H1 (cell line): ENCODE results near the gene APEX2. TPM values are rescaled to one million over a fixed set of nuclear protein-coding genes. Genes with fewer than 3 reads are reported as not detected.

Source experiments
- BCL11A ChIP-seq, 2 experiments: IDR thresholded peaks; one replicate each; pipeline ENCODE4 v1.6.1; 2011; ENCODE audit warnings: low read depth in 2 of 2, low read length in 2 of 2, mild to moderate bottlenecking in 2 of 2
- EGR1 ChIP-seq: IDR thresholded peaks from 2 replicates; pipeline ENCODE4 v1.6.1; 2011; ENCODE audit warnings: low read depth, low read length, borderline replicate concordance
- EP300 ChIP-seq, 2 experiments: IDR thresholded peaks; 1 replicate in 1 of 2; 2 replicates in 1 of 2; pipeline ENCODE4 v1.6.1; 2011 to 2012; ENCODE audit warnings: low read depth in 2 of 2, low read length in 2 of 2, mild to moderate bottlenecking in 2 of 2, borderline replicate concordance in 1 of 2, inconsistent platforms in 1 of 2, moderate library complexity in 1 of 2
- GTF2F1 ChIP-seq: IDR thresholded peaks from 2 replicates; pipeline ENCODE4 v1.6.1; 2012; ENCODE audit warnings: low read depth, low read length, improper control_type of control experiment, borderline replicate concordance
- JUN ChIP-seq: IDR thresholded peaks from 2 replicates; pipeline ENCODE4 v1.6.1; 2011; ENCODE audit warnings: low read depth, mild to moderate bottlenecking, improper control_type of control experiment, low read length
- POLR2AphosphoS5 ChIP-seq: IDR thresholded peaks from 2 replicates; pipeline ENCODE4 v1.6.1; 2011; ENCODE audit warnings: low read depth, low read length
- TAF1 ChIP-seq: IDR thresholded peaks from 2 replicates; pipeline ENCODE4 v1.6.1; 2011; ENCODE audit warnings: mild to moderate bottlenecking, low read depth, low read length
- polyA plus RNA-seq, 7 experiments: library from polyadenylated mRNA; depleted of rRNA in 3 of 7; stranded (reverse) in 5 of 7; unstranded in 2 of 7; fragments of >200 nt in 5 of 7; fragments of 200-250 nt in 2 of 7; gene quantifications; 1 replicate in 5 of 7; 2 replicates in 1 of 7; 4 replicates in 1 of 7; pipeline versions ENCODE4 v1.2.1 to v1.2.3, GENCODE V29; 2011 to 2013; ENCODE audit warnings: missing spikeins in 2 of 7, mixed read lengths in 2 of 7
- total RNA-seq: library from RNA; stranded (reverse); fragmentation: NEBNext Ultra II Directional; extraction: Animal tissue kit (Norgen Biotek cat#: 25700); gene quantifications from 2 replicates; pipeline ENCODE4 v1.2.1, GENCODE V29; 2021

APEX2 gene
- total and polyA plus RNA-seq, 2 of the 8 experiments (the other 6 are each of a cell fraction or from before 2014, with no cell fraction given) = 18.9 to 36.4 TPM

DNA sequence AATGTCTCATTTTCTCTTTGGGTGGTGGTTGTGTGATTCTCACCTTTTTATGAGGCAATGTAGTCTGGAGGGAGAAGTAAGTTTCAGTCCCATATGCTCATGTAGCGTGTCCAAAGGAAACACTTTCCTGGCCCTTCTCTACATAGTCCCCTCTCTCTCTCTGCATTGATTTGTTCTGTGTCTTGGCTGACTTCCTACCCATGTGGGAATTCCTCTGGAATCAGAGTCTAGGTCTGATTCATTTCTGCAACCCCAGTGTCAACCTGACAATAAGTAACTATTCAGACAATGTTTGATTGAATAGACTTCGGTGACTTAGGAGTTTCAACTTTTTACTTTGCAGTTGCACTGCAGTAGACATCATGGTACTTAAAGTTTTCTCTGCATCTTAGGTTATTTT is 33.3 kb downstream of the APEX2 start (continued):
- TF ChIP-seq BCL11A (IDR thresholded peaks at IDR 0.05; ENCODE audit: low read depth in 2 of 2, low read length in 2 of 2) (no peak), EGR1 (no peak), EP300 (IDR thresholded peaks at IDR 0.05; ENCODE audit: borderline replicate concordance in 1 of 2, low read depth in 2 of 2, low read length in 2 of 2) (no peak), POLR2AphosphoS5 (no peak), GTF2F1 (no peak), JUN (no peak), TAF1 (no peak)
